ENCODE data around the gene BCL7C. TPM values are rescaled to one million over a fixed set of nuclear protein-coding genes. Genes with fewer than 3 reads are reported as not detected.
A peak's percentile ranks its signal among the peaks of the same experiment; 100 is the strongest.

Gene BCL7C
- total and polyA plus RNA-seq, 2 of the 13 experiments (the other 11 are each of a cell fraction or from before 2014, with no cell fraction given), result 17.7 to 33.8 TPM

DNA sequence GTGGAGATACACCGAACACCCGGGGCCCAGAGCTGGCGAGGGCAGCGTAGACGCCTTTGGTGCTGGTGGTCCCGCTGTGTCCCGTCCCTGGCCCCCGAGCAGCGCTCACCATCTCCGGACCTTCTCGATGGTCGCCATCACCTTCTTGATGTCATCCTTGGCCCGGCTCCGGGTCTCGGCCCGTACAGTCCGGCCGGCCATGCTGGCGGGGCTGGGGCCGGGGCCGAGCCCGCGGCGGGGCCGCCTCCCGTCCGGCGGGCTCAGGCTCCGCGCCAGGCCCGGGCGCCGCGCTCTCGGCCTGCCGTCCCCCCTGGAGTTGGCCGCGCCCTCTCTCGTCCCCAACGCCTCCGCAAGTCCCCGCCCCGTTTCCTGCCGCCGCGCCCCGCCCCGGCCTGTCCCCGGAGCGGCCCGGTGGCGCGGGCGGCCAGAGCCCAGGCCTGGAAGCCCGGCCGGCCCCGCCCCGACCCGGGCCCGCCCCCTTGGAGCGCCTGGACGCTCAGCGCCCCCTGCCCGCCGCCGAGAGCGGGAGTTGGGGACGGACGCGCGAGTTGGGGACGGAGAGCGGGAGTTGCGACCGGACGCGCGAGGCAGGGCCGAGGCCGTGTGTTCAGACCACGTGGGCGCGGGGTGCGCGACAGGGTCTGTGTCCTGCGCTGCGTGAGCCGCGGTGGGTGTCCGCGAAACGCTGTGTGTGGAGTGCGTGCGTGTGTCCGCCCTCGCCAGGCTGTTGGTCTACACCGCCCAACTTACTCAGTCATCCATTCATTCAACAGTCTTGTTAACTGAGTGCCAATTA, at the start of gene BCL7C (continued):
- 0 out of 2 replicates have a peak, but pooled peaks have one; percentile 49 for TF ChIP-seq SNAPC4 (CRISPR knock-in tag; IDR thresholded peaks at IDR 0.05)
- TF ChIP-seq, protein P1, sequence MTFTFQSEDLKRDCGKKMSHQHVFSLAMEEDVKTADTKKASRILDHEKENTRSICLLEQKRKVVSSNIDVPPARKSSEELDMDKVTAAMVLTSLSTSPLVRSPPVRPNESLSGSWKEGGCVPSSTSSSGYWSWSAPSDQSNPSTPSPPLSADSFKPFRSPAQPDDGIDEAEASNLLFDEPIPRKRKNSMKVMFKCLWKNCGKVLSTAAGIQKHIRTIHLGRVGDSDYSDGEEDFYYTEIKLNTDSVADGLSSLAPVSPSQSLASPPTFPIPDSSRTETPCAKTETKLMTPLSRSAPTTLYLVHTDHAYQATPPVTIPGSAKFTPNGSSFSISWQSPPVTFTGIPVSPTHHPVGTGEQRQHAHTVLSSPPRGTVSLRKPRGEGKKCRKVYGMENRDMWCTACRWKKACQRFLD (CRISPR knock-in tag; IDR thresholded peaks at IDR 0.05; ENCODE audit: borderline replicate concordance), result peak; percentile 89; the same call in 1 of the 2 replicates
- TF ChIP-seq MEIS1 (CRISPR knock-in tag; IDR thresholded peaks at IDR 0.05; ENCODE audit: borderline replicate concordance), result peak; percentile 81
- no peak for TF ChIP-seq MAFK (conservative IDR thresholded peaks at IDR 0.05 in 1 of 2, IDR thresholded peaks at IDR 0.05 in 1 of 2; ENCODE audit: low read length in 2 of 2)
- peak; percentile 99 for TF ChIP-seq IKZF4 (CRISPR knock-in tag; IDR thresholded peaks at IDR 0.05; ENCODE audit: borderline replicate concordance, low read depth, not compliant biosample characterization)
- TF ChIP-seq ZNF563 (CRISPR knock-in tag; IDR thresholded peaks at IDR 0.05), result peak; percentile 99
- TF ChIP-seq HIVEP1 (CRISPR knock-in tag; IDR thresholded peaks at IDR 0.05), result peak; percentile 91
- TF ChIP-seq NR2F2 (IDR thresholded peaks at IDR 0.05; ENCODE audit: borderline replicate concordance, low read depth), result no peak
- TF ChIP-seq, protein P2, sequence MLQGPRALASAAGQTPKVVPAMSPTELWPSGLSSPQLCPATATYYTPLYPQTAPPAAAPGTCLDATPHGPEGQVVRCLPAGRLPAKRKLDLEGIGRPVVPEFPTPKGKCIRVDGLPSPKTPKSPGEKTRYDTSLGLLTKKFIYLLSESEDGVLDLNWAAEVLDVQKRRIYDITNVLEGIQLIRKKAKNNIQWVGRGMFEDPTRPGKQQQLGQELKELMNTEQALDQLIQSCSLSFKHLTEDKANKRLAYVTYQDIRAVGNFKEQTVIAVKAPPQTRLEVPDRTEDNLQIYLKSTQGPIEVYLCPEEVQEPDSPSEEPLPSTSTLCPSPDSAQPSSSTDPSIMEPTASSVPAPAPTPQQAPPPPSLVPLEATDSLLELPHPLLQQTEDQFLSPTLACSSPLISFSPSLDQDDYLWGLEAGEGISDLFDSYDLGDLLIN (CRISPR knock-in tag; IDR thresholded peaks at IDR 0.05; ENCODE audit: borderline replicate concordance), result peak; percentile 93; the same call in 1 of the 2 replicates
- TF ChIP-seq HOXD1 (CRISPR knock-in tag; IDR thresholded peaks at IDR 0.05), result peak; percentile 88
- TF ChIP-seq JDP2 (CRISPR knock-in tag; IDR thresholded peaks at IDR 0.05; ENCODE audit: borderline replicate concordance), result peak; percentile 74; the same call in 1 of the 2 replicates
- peak; percentile 86; the same call in 1 of the 2 replicates for TF ChIP-seq ETV6 (CRISPR knock-in tag; conservative IDR thresholded peaks at IDR 0.05)
- TF ChIP-seq ZNF839 (CRISPR knock-in tag; IDR thresholded peaks at IDR 0.05; ENCODE audit: borderline replicate concordance), result peak; percentile 90; the same call in 1 of the 2 replicates
- peak; percentile 72; the same call in 1 of the 2 replicates for TF ChIP-seq TBX2 (CRISPR knock-in tag; IDR thresholded peaks at IDR 0.05; ENCODE audit: borderline replicate concordance)
- peak; percentile 48; the same call in 1 of the 2 replicates for TF ChIP-seq POGZ (CRISPR knock-in tag; IDR thresholded peaks at IDR 0.05)
- TF ChIP-seq ZSCAN22 (CRISPR knock-in tag; IDR thresholded peaks at IDR 0.05), result no peak
- TF ChIP-seq DPF2 (CRISPR knock-in tag; IDR thresholded peaks at IDR 0.05; ENCODE audit: borderline replicate concordance, low read depth), result no peak
- TF ChIP-seq SIX4 (CRISPR knock-in tag; IDR thresholded peaks at IDR 0.05), result peak; percentile 58; the same call in 1 of the 2 replicates
- TF ChIP-seq ZFX (CRISPR knock-in tag; IDR thresholded peaks at IDR 0.05; ENCODE audit: low read depth), result peak; percentile 89
- no peak for TF ChIP-seq ZSCAN12 (CRISPR knock-in tag; IDR thresholded peaks at IDR 0.05)
- peak; percentile 38; the same call in 1 of the 2 replicates for TF ChIP-seq ZNF788 (CRISPR knock-in tag; IDR thresholded peaks at IDR 0.05; ENCODE audit: borderline replicate concordance)

All from HepG2 (cell line).